ENCODE results near the gene TRRAP. TPM values are rescaled to one million over a fixed set of nuclear protein-coding genes. Genes with fewer than 3 reads are reported as not detected.

The TRRAP gene
- total and polyA plus RNA-seq, 7 donors, result 2.4 to 35.5 (median 18.9) TPM

DNA sequence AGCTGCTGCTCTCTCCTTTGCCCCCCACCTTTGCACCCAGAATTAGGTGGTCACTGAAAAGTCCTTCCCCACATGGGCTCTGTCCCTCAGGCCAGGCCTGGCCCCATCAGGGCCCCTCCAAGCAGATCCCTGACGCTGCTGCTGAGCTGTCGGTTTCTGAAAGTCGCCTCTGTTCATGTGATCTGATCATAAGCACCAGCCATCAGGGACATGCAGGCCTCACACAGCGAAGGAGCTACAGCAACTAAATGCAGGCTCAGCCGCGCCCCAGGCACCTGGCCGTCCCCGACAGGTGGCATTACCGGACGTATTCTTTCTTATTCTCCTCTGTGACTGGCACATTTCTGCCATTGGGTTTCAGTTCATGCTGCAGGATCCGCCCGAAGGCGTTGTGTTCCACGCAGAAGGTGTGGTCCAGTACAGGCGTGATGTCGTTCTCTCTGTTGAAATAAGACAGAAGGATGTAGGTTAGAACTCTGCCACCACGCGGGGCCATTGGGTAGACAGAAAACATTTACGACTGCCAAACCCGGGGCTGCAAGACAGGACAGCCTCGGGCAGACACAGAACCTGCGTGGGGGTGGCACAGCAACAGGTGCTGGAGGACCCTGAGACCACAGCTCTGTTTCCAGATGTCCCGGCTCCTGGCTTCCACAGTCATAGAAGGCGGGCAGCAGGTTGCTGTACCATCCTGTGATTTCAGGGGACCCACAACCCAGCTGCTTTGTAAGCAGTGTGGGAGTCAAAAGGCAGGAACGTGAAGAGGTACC, 159.9 kb downstream of the TRRAP start:
- H3K36me3 ChIP-seq, result peaks cover 33 to 94% (median 65%) of the 10 kb centered on the region in 4 donors
- 70 to 88% methylated on average over 25 of the region's 25 CpGs for WGBS, 2 donors
- no peak for DNase-seq
- H3K4me1 ChIP-seq, result peaks cover 0 to 16% (median 8%) of the 10 kb centered on the region in 4 donors
- no peaks in the 10 kb centered on the region for H3K9me3 ChIP-seq
- no peak overlapping the region for H3K27ac ChIP-seq
- no peaks in the 10 kb centered on the region for H3K27me3 ChIP-seq
- no peak for TF ChIP-seq POLR2AphosphoS5 (IDR thresholded peaks at IDR 0.05)
- no peak for TF ChIP-seq POLR2A (IDR thresholded peaks at IDR 0.05)
- TF ChIP-seq EP300 (IDR thresholded peaks at IDR 0.05), result no peak
- H3K4me3 ChIP-seq, result no peak overlapping the region
- intact Hi-C loops (cut with DNase I), result no loop called here

DNA sequence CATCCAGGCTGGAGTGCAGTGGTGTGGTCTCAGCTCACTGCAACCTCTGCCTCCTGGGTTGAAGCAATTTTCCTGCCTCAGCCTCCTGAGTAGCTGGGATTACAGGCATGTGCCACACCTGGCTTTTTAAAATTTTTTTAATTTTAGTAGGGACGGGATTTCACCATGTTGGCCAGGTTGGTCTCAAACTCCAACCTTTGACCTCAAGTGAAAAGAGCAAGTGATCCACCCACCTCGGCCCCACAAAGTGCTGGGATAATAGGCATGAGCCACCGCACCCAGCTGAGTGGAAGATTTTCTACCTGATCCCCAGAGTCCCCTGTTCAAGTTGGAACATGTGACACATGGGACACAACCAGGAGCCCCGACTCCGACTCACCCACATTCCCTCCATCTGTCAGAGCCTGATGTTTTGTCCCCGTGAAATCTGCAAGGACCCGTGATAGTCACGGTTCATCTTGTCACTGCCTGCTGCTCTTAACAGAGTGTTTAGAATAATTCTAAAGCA, 161.1 kb downstream of the TRRAP start:
- no peak for DNase-seq
- peaks cover 28 to 94% (median 62%) of the 10 kb centered on the region in 4 donors for H3K36me3 ChIP-seq
- no peak overlapping the region for H3K27ac ChIP-seq
- 60 to 85% methylated on average over 8 of the region's 8 CpGs for WGBS, 2 donors
- peaks cover 0 to 16% (median 8%) of the 10 kb centered on the region in 4 donors for H3K4me1 ChIP-seq
- H3K4me3 ChIP-seq, result no peak overlapping the region
- intact Hi-C loops (cut with DNase I), result no loop called here
- TF ChIP-seq EP300 (IDR thresholded peaks at IDR 0.05), result no peak
- TF ChIP-seq, protein P1, sequence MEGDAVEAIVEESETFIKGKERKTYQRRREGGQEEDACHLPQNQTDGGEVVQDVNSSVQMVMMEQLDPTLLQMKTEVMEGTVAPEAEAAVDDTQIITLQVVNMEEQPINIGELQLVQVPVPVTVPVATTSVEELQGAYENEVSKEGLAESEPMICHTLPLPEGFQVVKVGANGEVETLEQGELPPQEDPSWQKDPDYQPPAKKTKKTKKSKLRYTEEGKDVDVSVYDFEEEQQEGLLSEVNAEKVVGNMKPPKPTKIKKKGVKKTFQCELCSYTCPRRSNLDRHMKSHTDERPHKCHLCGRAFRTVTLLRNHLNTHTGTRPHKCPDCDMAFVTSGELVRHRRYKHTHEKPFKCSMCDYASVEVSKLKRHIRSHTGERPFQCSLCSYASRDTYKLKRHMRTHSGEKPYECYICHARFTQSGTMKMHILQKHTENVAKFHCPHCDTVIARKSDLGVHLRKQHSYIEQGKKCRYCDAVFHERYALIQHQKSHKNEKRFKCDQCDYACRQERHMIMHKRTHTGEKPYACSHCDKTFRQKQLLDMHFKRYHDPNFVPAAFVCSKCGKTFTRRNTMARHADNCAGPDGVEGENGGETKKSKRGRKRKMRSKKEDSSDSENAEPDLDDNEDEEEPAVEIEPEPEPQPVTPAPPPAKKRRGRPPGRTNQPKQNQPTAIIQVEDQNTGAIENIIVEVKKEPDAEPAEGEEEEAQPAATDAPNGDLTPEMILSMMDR (IDR thresholded peaks at IDR 0.05), result no peak
- TF ChIP-seq POLR2A (IDR thresholded peaks at IDR 0.05), result no peak
- no peak for TF ChIP-seq POLR2AphosphoS5 (IDR thresholded peaks at IDR 0.05)
- no peaks in the 10 kb centered on the region for H3K27me3 ChIP-seq
- H3K9me3 ChIP-seq, result no peaks in the 10 kb centered on the region

DNA sequence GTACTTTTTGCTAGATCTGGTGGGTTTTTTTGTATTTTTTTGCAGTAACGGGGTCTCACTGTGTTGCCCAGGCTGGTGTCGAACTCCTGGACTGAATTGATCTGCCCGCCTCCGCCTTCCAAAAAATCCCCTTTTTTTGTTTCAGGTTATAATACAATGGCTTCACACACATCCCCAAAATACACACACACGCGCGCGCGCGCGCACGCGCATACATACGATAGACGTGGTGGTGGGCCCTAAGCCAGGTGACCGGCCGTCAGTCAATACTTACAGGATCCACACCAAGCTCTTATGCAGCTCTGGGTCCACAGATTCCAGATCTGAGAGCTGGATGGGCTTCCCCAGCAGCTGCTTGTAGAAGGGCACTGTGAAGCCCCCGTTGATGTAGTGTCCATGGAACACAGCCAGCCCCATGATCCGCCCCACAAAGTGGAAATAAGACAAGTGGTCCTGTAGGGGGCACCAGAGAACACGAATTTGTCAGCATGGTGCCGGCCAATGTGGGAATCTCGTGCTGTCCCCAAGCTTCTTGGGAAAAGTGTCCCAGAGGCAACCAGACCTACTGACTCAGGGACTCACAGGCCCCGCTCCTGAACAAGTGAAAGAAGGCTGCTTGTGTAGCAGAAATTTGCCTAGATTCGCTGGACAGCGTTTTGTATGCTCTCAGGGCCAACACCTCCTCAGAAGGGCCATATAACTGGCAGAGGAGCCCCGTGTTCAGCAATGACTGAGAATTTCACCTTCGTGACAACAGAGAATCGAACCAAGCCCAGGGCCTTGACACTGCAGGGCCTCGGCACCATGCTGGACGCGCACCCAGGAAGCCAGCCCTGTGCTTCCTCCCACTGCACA, 162.0 kb downstream of the TRRAP start:
- H3K27ac ChIP-seq, result peak overlapping the region; percentile 48 to 56 (median 54)
- no peaks in the 10 kb centered on the region for H3K27me3 ChIP-seq
- no peak overlapping the region for H3K4me3 ChIP-seq
- intact Hi-C loops (cut with DNase I), result loop anchor here (1.0 kb wide), 1 partner anchor 273 kb away; no protein-coding TSS in a partner anchor
- H3K36me3 ChIP-seq, result peaks cover 23 to 94% (median 59%) of the 10 kb centered on the region in 4 donors
- H3K9me3 ChIP-seq, result no peaks in the 10 kb centered on the region
- WGBS, 2 donors, result 58 to 73% methylated on average over 31 of the region's 31 CpGs
- peaks cover 0 to 16% (median 8%) of the 10 kb centered on the region in 4 donors for H3K4me1 ChIP-seq
- peak; percentile 93 for DNase-seq
- no peak for TF ChIP-seq POLR2A (IDR thresholded peaks at IDR 0.05)
- TF ChIP-seq EP300 (IDR thresholded peaks at IDR 0.05), result no peak
- peak in 2 of 4 donors; percentile 54 to 55 for TF ChIP-seq POLR2AphosphoS5 (IDR thresholded peaks at IDR 0.05)
- TF ChIP-seq, protein P1 (IDR thresholded peaks at IDR 0.05), result peak; percentile 46 to 82 (median 78)

DNA sequence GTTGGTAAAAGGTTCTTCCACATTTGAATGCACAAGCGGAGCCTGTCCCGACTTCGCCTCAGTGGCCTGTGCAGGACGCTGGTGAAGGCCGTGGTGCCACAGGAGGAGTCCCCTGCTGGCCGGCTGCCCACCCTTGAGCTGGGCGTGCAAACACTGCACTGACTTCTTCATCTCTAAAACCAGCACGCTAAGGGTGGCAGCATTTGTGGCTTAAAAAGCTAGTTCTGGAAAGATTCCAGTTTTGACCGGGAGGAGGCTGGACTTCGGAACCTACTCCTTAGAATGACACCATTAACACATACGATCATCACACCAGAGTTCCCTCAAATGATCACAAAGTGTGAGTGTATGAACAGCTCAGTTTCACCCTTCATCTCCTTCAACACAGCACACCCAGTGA, 163.2 kb downstream of the TRRAP start:
- 30 to 73% methylated on average over 11 of the region's 11 CpGs for WGBS, 2 donors
- Histone ChIP-seq H3K4me1 (peaks cover 0 to 16% (median 8%) of the 10 kb centered on the region in 4 donors), H3K4me3 (no peak overlapping the region), H3K9me3 (no peaks in the 10 kb centered on the region), H3K27me3 (no peaks in the 10 kb centered on the region), H3K36me3 (peaks cover 23 to 91% (median 58%) of the 10 kb centered on the region in 4 donors), H3K27ac (peak overlapping the region in 1 of 4 donors; percentile 56)
- TF ChIP-seq POLR2AphosphoS5 (IDR thresholded peaks at IDR 0.05), result no peak
- TF ChIP-seq, protein P1 (IDR thresholded peaks at IDR 0.05), result no peak
- TF ChIP-seq EP300 (IDR thresholded peaks at IDR 0.05), result no peak
- TF ChIP-seq POLR2A (IDR thresholded peaks at IDR 0.05), result no peak
- DNase-seq, result no peak
- intact Hi-C loops (cut with DNase I), result no loop called here
